Esophagus squamous epithelium (tissue), 4 donors: ENCODE results near the gene PMIS2.

Experiments used
- CTCF ChIP-seq, 6 experiments: fragments of 450-650 bp in 4 of 6; fragments of 200-600 bp in 2 of 6; sonication (generic) in 2 of 6; IDR thresholded peaks; one replicate each; pipeline ENCODE4 v1.5.1; 2016 to 2019; ENCODE audit warnings: antibody characterized with exemption in 6 of 6, mild to moderate bottlenecking in 4 of 6, moderate library complexity in 4 of 6
- POLR2A ChIP-seq, 4 donors: fragments of 450-650 bp; IDR thresholded peaks; one replicate each; pipeline ENCODE4 v1.6.1; 2017; ENCODE audit warnings: antibody characterized with exemption in 4 of 4, mild to moderate bottlenecking in 4 of 4, moderate library complexity in 3 of 4

- TF ChIP-seq POLR2A (IDR thresholded peaks at IDR 0.05) = no peak
- no peak for TF ChIP-seq CTCF (IDR thresholded peaks at IDR 0.05)
Measured at GRCh38 chr19:35556025-35556590, 29.9 kb upstream of the PMIS2 start.
